H1 (cell line): ENCODE data around the gene DDX1. TPM values are rescaled to one million over a fixed set of nuclear protein-coding genes. Genes with fewer than 3 reads are reported as not detected.
A peak's percentile ranks its signal among the peaks of the same experiment; 100 is the strongest.

ENCODE experiments used
- CTCF ChIA-PET: fragments of 300-600 bp; sonication (Branson Sonifier 250); formaldehyde crosslinking; loops from one replicate; lab custom pipeline; 2021; ENCODE audit not compliant: partially characterized antibody; lab: Charles Lee
- POLR2A ChIA-PET: fragments of 300-600 bp; sonication (Branson Sonifier 250); formaldehyde crosslinking; loops from one replicate; lab custom pipeline; 2021; ENCODE audit warnings: inconsistent platforms; ENCODE audit not compliant: partially characterized antibody; lab: Charles Lee
- DNase-seq, 2 experiments: peaks; one replicate each; pipeline versions ENCODE4 v3.0.0 to v3.0.0-alpha.2; 2010 to 2022; ENCODE audit warnings: low spot score in 2 of 2, low read depth in 1 of 2, mixed read lengths in 1 of 2
- FAIRE-seq: peaks from 2 replicates; lab custom pipeline; 2011; peaks lifted over from hg19 to GRCh38; lab: Jason Lieb, UNC
- H2AFZ ChIP-seq: 2 replicates; pipeline ENCODE4 v1.8.1; 2012; ENCODE audit warnings: low read length, inconsistent platforms
- H2AK5ac ChIP-seq: 2 replicates; pipeline ENCODE4 v1.6.1; 2013; ENCODE audit warnings: low read depth, low read length
- H2BK120ac ChIP-seq: replicated peaks from 2 replicates; pipeline ENCODE3; 2013; ENCODE audit warnings: low read depth, low read length, inconsistent platforms
- H2BK12ac ChIP-seq: 2 replicates; pipeline ENCODE4 v1.6.1; 2013; ENCODE audit warnings: low read depth, low read length
- H2BK15ac ChIP-seq: 2 replicates; pipeline ENCODE4 v1.6.1; 2013; ENCODE audit warnings: low read length
- H2BK20ac ChIP-seq: 2 replicates; pipeline ENCODE4 v1.6.1; 2013; ENCODE audit warnings: low read length
- H2BK5ac ChIP-seq: 2 replicates; pipeline ENCODE4 v1.6.1; 2013; ENCODE audit warnings: low read depth, low read length
- H3K14ac ChIP-seq: 2 replicates; pipeline ENCODE4 v1.6.1; 2013; ENCODE audit warnings: inconsistent platforms; ENCODE audit not compliant: insufficient read length
- H3K18ac ChIP-seq: 2 replicates; pipeline ENCODE4 v1.6.1; 2013; ENCODE audit warnings: low read length; ENCODE audit errors: extremely low read depth
- H3K23ac ChIP-seq: 2 replicates; pipeline ENCODE4 v1.6.1; 2013; ENCODE audit warnings: inconsistent platforms; ENCODE audit not compliant: insufficient read length
- H3K23me2 ChIP-seq: 2 replicates; pipeline ENCODE4 v1.6.1; 2013; ENCODE audit warnings: low read depth, low read length
- H3K27ac ChIP-seq: 2 replicates; pipeline ENCODE4 v1.6.1; 2011; ENCODE audit warnings: low read depth, low read length, inconsistent platforms
- H3K27me3 ChIP-seq, 4 experiments: replicated peaks in 1 of 4; 1 replicate in 1 of 4; 2 replicates in 3 of 4; pipeline versions ENCODE4 v1.6.1 to v1.8.1; 2011 to 2013; ENCODE audit warnings: low read length in 3 of 4, mild to moderate bottlenecking in 3 of 4, inconsistent platforms in 2 of 4, mixed read lengths in 2 of 4, moderate library complexity in 1 of 4; ENCODE audit not compliant: control insufficient read depth in 3 of 4, insufficient read depth in 3 of 4; ENCODE audit errors: extremely low read depth in 1 of 4
- H3K36me3 ChIP-seq, 4 experiments: 2 replicates each; pipeline versions ENCODE4 v1.6.1 to v1.8.1; 2011 to 2013; ENCODE audit warnings: mild to moderate bottlenecking in 4 of 4, low read length in 3 of 4, moderate library complexity in 2 of 4, control low read depth in 1 of 4, inconsistent platforms in 1 of 4; ENCODE audit not compliant: insufficient read depth in 4 of 4, control insufficient read depth in 2 of 4
- H3K4ac ChIP-seq: replicated peaks from 2 replicates; pipeline ENCODE3; 2013; ENCODE audit warnings: low read length, low read depth, mixed read lengths, inconsistent platforms; ENCODE audit not compliant: insufficient read length
- H3K4me1 ChIP-seq, 4 experiments: replicated peaks in 1 of 4; 1 replicate in 1 of 4; 2 replicates in 3 of 4; pipeline versions ENCODE4 v1.6.1 to v1.8.1; 2011 to 2013; ENCODE audit warnings: low read length in 3 of 4, inconsistent platforms in 2 of 4, mixed read lengths in 1 of 4; ENCODE audit not compliant: insufficient read depth in 4 of 4, control insufficient read depth in 3 of 4
- H3K4me2 ChIP-seq, 2 experiments: 2 replicates each; pipeline versions ENCODE4 v1.6.1 to v1.8.1; 2011 to 2013; ENCODE audit warnings: low read depth in 2 of 2, low read length in 2 of 2, control low read depth in 1 of 2, inconsistent platforms in 1 of 2, mild to moderate bottlenecking in 1 of 2; ENCODE audit not compliant: insufficient read depth in 1 of 2
- H3K4me3 ChIP-seq, 4 experiments: fragments of 200-600, 300-600 bp in 1 of 4; sonication (generic), shearing (Covaris generic), sonication (Bioruptor Twin) in 1 of 4; 2 replicates each; pipeline versions ENCODE4 v1.5.1 to v1.8.1; 2011 to 2016; ENCODE audit warnings: low read length in 4 of 4, low read depth in 3 of 4, control low read depth in 2 of 4, inconsistent platforms in 2 of 4, mild to moderate bottlenecking in 2 of 4, mixed read lengths in 1 of 4, moderate library complexity in 1 of 4; ENCODE audit not compliant: insufficient read depth in 2 of 4; ENCODE audit errors: extremely low read depth in 1 of 4
- H3K56ac ChIP-seq: replicated peaks from 2 replicates; pipeline ENCODE3; 2013; ENCODE audit warnings: low read depth, mild to moderate bottlenecking, mixed read lengths, low read length, inconsistent platforms; ENCODE audit not compliant: insufficient read length
- H3K79me1 ChIP-seq: 2 replicates; pipeline ENCODE4 v1.6.1; 2013; ENCODE audit warnings: low read depth, low read length, control low read depth
- H3K79me2 ChIP-seq, 2 experiments: 2 replicates each; pipeline versions ENCODE4 v1.6.1 to v1.8.1; 2012 to 2013; ENCODE audit warnings: low read length in 2 of 2, mild to moderate bottlenecking in 2 of 2, inconsistent platforms in 1 of 2; ENCODE audit not compliant: insufficient read depth in 2 of 2, control insufficient read depth in 1 of 2
- H3K9ac ChIP-seq, 4 experiments: replicated peaks in 1 of 4; 1 replicate in 1 of 4; 2 replicates in 3 of 4; pipeline versions ENCODE4 v1.6.1 to v1.8.1; 2011 to 2013; ENCODE audit warnings: low read depth in 3 of 4, low read length in 3 of 4, control low read depth in 2 of 4, mild to moderate bottlenecking in 2 of 4, moderate library complexity in 2 of 4, inconsistent platforms in 1 of 4; ENCODE audit errors: extremely low read depth in 1 of 4
- H3K9me3 ChIP-seq, 2 experiments: 2 replicates each; pipeline versions ENCODE4 v1.6.1 to v1.8.1; 2012 to 2013; ENCODE audit warnings: mild to moderate bottlenecking in 2 of 2, moderate library complexity in 2 of 2, control low read depth in 1 of 2, inconsistent platforms in 1 of 2, low read depth in 1 of 2, low read length in 1 of 2, mixed read lengths in 1 of 2; ENCODE audit not compliant: insufficient read depth in 2 of 2
- H4K20me1 ChIP-seq, 2 experiments: replicated peaks in 1 of 2; 2 replicates each; pipeline versions ENCODE3 to v1.8.1; 2011 to 2013; ENCODE audit warnings: inconsistent platforms in 2 of 2, low read length in 2 of 2, mild to moderate bottlenecking in 1 of 2; ENCODE audit not compliant: insufficient read depth in 2 of 2, control insufficient read depth in 1 of 2
- H4K5ac ChIP-seq: 2 replicates; pipeline ENCODE4 v1.6.1; 2013; ENCODE audit warnings: low read length, low read depth, mixed read lengths, inconsistent platforms; ENCODE audit not compliant: insufficient read length
- H4K8ac ChIP-seq: 2 replicates; pipeline ENCODE4 v1.8.0; 2013; ENCODE audit warnings: mild to moderate bottlenecking, moderate library complexity, low read length, inconsistent platforms; ENCODE audit not compliant: insufficient read depth; ENCODE audit errors: extremely low read depth
- H4K91ac ChIP-seq: replicated peaks from 2 replicates; pipeline ENCODE3; 2013; ENCODE audit warnings: low read length, mixed read lengths, inconsistent platforms; ENCODE audit not compliant: insufficient read length
- CTCF ChIP-seq, 3 experiments: IDR thresholded peaks; 1 replicate in 2 of 3; 2 replicates in 1 of 3; pipeline versions ENCODE4 v1.5.1 to v1.6.1; 2011; ENCODE audit warnings: low read length in 3 of 3, mild to moderate bottlenecking in 3 of 3, inconsistent platforms in 2 of 3, low read depth in 1 of 3, moderate library complexity in 1 of 3; ENCODE audit not compliant: insufficient read depth in 1 of 3; ENCODE audit errors: control extremely low read depth in 1 of 3
- RAD21 ChIP-seq, 2 experiments: IDR thresholded peaks in 1 of 2; conservative IDR thresholded peaks in 1 of 2; 2 replicates each; pipeline ENCODE4 v1.6.1; 2011; ENCODE audit warnings: low read depth in 2 of 2, low read length in 2 of 2, improper control_type of control experiment in 1 of 2, inconsistent platforms in 1 of 2, mild to moderate bottlenecking in 1 of 2, moderate library complexity in 1 of 2
- SP2 ChIP-seq: IDR thresholded peaks from 2 replicates; pipeline ENCODE4 v1.6.1; 2012; ENCODE audit warnings: mild to moderate bottlenecking, low read length, inconsistent platforms
- TAF7 ChIP-seq: optimal IDR thresholded peaks from 2 replicates; pipeline ENCODE3; 2011; ENCODE audit warnings: low read depth, mild to moderate bottlenecking, inconsistent platforms, low read length, moderate library complexity, borderline replicate concordance
- WGBS, 2 experiments: shearing (Covaris generic) in 1 of 2; methylation state at CpG; one replicate each; pipeline versions ENCODE4 v1.1.6 to v1.1.7; 2013 to 2015; ENCODE audit warnings: low lambda C conversion rate in 2 of 2, mixed read lengths in 2 of 2, inconsistent platforms in 1 of 2, low coverage in 1 of 2, missing lambda C conversion rate in 1 of 2; ENCODE audit not compliant: insufficient replicate concordance in 2 of 2, insufficient coverage in 1 of 2, insufficient read length in 1 of 2; ENCODE audit errors: extremely low coverage in 1 of 2, missing lambda C conversion rate in 1 of 2; 5-methylcytosine and 5-hydroxymethylcytosine counted together
- polyA plus RNA-seq, 7 experiments: library from polyadenylated mRNA; depleted of rRNA in 3 of 7; stranded (reverse) in 5 of 7; unstranded in 2 of 7; fragments of >200 nt in 5 of 7; fragments of 200-250 nt in 2 of 7; gene quantifications; 1 replicate in 5 of 7; 2 replicates in 1 of 7; 4 replicates in 1 of 7; pipeline versions ENCODE4 v1.2.1 to v1.2.3, GENCODE V29; 2011 to 2013; ENCODE audit warnings: missing spikeins in 2 of 7, mixed read lengths in 2 of 7
- total RNA-seq: library from RNA; stranded (reverse); fragmentation: NEBNext Ultra II Directional; extraction: Animal tissue kit (Norgen Biotek cat#: 25700); gene quantifications from 2 replicates; pipeline ENCODE4 v1.2.1, GENCODE V29; 2021

The DDX1 gene
- total and polyA plus RNA-seq, 2 of the 8 experiments (the other 6 are each of a cell fraction or from before 2014, with no cell fraction given) = 51.1 to 161 TPM

GRCh38 chr2:15665067-15665942 is 73.6 kb downstream of the DDX1 start:
- no peak overlapping the region for H2AFZ ChIP-seq
- H3K27ac ChIP-seq = no peak overlapping the region
- no peak overlapping the region for H3K4me2 ChIP-seq
- peak overlapping the region; percentile 66; the same call in 1 of the 2 replicates for H2BK15ac ChIP-seq
- no peaks in the 10 kb centered on the region for H3K36me3 ChIP-seq
- H3K4ac ChIP-seq = no peak overlapping the region
- no peak overlapping the region for H2BK12ac ChIP-seq
- H3K56ac ChIP-seq = no peak overlapping the region
- no peaks in the 10 kb centered on the region; a peak in 1 of 4 replicates for H3K9me3 ChIP-seq
- H3K27me3 ChIP-seq = no peaks in the 10 kb centered on the region
- no peaks in the 10 kb centered on the region for H3K79me2 ChIP-seq
- H4K91ac ChIP-seq = no peak overlapping the region
- ChIA-PET POLR2A (interaction anchor here (2.3 kb wide), 1 partner anchor 23 kb away, joined by 6 read pairs; no protein-coding TSS in a partner anchor), CTCF (interaction anchor here (0.7 to 1.6 kb wide), 19 partner anchors 10 to 843 kb away, joined by 3 to 10 read pairs (median 3); no protein-coding TSS in a partner anchor)
- H3K9ac ChIP-seq = no peak overlapping the region
- no peak overlapping the region for H2BK120ac ChIP-seq
- 94% methylated on average over 22 of the region's 22 CpGs; no CpG with 5 or more reads in 1 of the 2 experiments for WGBS, 2 experiments
- no peaks in the 10 kb centered on the region; the same call in 1 of the 2 replicates for H3K23me2 ChIP-seq
- no peak overlapping the region for H2BK20ac ChIP-seq
- H4K8ac ChIP-seq = no peak overlapping the region; the same call in 1 of the 2 replicates
- no peak overlapping the region for H2AK5ac ChIP-seq
- no peak overlapping the region for H2BK5ac ChIP-seq
- peaks cover 0 to 2% (median 0%) of the 10 kb centered on the region in 4 experiments; a peak in 1 of 7 replicates for H3K4me1 ChIP-seq
- DNase-seq (no peak), FAIRE-seq (no peak)
- H3K79me1 ChIP-seq = no peaks in the 10 kb centered on the region
- H4K20me1 ChIP-seq = no peaks in the 10 kb centered on the region
- H3K18ac ChIP-seq = no peak overlapping the region
- H3K23ac ChIP-seq = no peak overlapping the region
- H3K14ac ChIP-seq = no peak overlapping the region
- H3K4me3 ChIP-seq = no peak overlapping the region
- H4K5ac ChIP-seq = no peak overlapping the region
- TF ChIP-seq SP2 = no peak
- peak; percentile 63 to 70 for TF ChIP-seq RAD21 (IDR thresholded peaks at IDR 0.05 in 1 of 2, conservative IDR thresholded peaks at IDR 0.05 in 1 of 2; ENCODE audit: low read depth in 2 of 2, low read length in 2 of 2)
- TF ChIP-seq TAF7 = no peak
- peak; percentile 42 to 76 (median 59) for TF ChIP-seq CTCF (IDR thresholded peaks at IDR 0.05; ENCODE audit: control extremely low read depth in 1 of 3, insufficient read depth in 1 of 3, low read depth in 1 of 3, low read length in 3 of 3)
